Retinal pigment epithelial cell (primary cell): Measurements from ENCODE around the gene MSMO1.
"Not testable (repeated sequence)": the region's sequence is repeated elsewhere in the genome, so short reads cannot be mapped to it uniquely, and the experiment has no call there.

Source experiments
- DNase-seq: peaks from one replicate; pipeline ENCODE4 v3.0.0-alpha.2; 2010; ENCODE audit warnings: low read depth
- H3K4me3 ChIP-seq: 2 replicates; pipeline ENCODE4 v1.5.1; 2011; ENCODE audit warnings: mild to moderate bottlenecking, low read length, control low read depth, moderate library complexity
- CTCF ChIP-seq: conservative IDR thresholded peaks from 2 replicates; pipeline ENCODE4 v1.5.1; 2011; ENCODE audit warnings: low read depth, low read length, control low read depth, inconsistent platforms

Gene MSMO1

GRCh38 chr4:165327211-165328100, at the start of gene MSMO1:
Gene MSMO1 (plus strand): TSS chr4:165327669. CDS start chr4:165333371, 5,702 bp downstream.
- TF ChIP-seq CTCF, result no peak
- DNase-seq, result peak; percentile 97
- peak within 1 kb of the TSS; percentile 96 for H3K4me3 ChIP-seq

- DNase-seq, result not testable (repeated sequence)
Measured at GRCh38 chr4:165279531-165279930, 47.9 kb upstream of the MSMO1 start.

GRCh38 chr4:165284697-165285096, 42.8 kb upstream of the MSMO1 start:
- H3K4me3 ChIP-seq, DNase-seq: not testable (repeated sequence)

More at GRCh38 chr4:165279531-165279930, 47.9 kb upstream of the MSMO1 start:
- not testable (repeated sequence) for H3K4me3 ChIP-seq

GRCh38 chr4:165286619-165287340, 40.7 kb upstream of the MSMO1 start:
- not testable (repeated sequence) for H3K4me3 ChIP-seq

GRCh38 chr4:165288226-165288625, 39.2 kb upstream of the MSMO1 start:
- no peak for TF ChIP-seq CTCF
- no peak overlapping the region for H3K4me3 ChIP-seq
- DNase-seq, result no peak

More at GRCh38 chr4:165286619-165287340, 40.7 kb upstream of the MSMO1 start:
- not testable (repeated sequence) for DNase-seq

- TF ChIP-seq CTCF, result no peak
- DNase-seq, result peak; percentile 54
- H3K4me3 ChIP-seq, result no peak overlapping the region
Measured at GRCh38 chr4:165288639-165289422, 38.6 kb upstream of the MSMO1 start.

- TF ChIP-seq CTCF, result no peak
- DNase-seq, result no peak
- H3K4me3 ChIP-seq, result no peak overlapping the region
Measured at GRCh38 chr4:165289423-165289785, 38.1 kb upstream of the MSMO1 start.

GRCh38 chr4:165293061-165293460, 34.4 kb upstream of the MSMO1 start:
- TF ChIP-seq CTCF, result no peak
- no peak for DNase-seq
- no peak overlapping the region for H3K4me3 ChIP-seq
